ENCODE data around the gene ZNF136. TPM values are rescaled to one million over a fixed set of nuclear protein-coding genes. Genes with fewer than 3 reads are reported as not detected.

ZNF136 gene
- total RNA-seq: 1.8 and 2.7 TPM in 2 replicates

DNA sequence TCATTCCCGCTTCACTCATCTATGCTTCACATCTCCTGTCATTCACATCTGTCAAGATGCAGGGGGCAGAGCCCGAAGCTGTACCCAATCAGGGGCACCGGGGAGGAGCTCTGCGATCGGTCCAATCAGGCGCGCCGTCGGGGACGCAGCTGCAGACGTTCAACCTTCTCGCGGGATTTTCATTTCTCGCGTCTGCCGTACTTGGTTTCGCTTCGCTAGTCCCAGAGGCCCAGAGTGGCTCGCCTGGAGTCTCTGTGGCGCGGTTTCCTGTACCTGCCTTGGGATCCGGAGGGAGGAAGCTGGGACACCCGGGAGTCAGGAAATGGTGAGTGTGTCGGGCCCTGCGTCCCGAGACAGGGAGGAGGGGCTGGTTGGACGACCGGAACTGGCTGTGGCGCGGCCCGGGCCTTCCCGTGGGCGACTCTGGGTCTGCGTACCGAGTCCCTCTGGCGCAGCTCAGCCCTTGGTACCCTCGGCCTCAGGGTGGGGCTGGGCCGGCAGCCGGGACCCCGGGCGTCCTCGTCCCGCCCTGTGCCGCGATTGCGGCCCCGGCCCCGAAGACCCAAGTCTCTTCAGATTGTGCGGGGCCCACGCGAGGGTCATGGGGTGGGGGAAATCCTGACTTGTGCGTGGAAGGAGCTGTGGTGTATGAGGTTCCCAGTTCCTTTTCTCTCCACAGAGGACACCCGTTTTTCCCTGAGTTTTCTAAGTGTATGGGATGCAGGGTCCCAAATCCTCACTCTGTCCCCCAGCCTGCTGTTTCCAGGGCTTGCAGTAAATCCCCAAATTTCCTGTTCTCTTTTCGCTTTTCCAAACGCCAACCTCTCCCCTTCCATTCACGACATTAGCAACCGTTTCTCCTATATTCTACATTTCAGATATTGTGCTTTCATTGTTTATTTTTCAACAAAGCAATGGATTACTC lies at the start of gene ZNF136:
Gene ZNF136 (plus strand): TSS at position 215 of the 925 bp plus-strand sequence. CDS start 108 bp downstream, at position 323.

DNA sequence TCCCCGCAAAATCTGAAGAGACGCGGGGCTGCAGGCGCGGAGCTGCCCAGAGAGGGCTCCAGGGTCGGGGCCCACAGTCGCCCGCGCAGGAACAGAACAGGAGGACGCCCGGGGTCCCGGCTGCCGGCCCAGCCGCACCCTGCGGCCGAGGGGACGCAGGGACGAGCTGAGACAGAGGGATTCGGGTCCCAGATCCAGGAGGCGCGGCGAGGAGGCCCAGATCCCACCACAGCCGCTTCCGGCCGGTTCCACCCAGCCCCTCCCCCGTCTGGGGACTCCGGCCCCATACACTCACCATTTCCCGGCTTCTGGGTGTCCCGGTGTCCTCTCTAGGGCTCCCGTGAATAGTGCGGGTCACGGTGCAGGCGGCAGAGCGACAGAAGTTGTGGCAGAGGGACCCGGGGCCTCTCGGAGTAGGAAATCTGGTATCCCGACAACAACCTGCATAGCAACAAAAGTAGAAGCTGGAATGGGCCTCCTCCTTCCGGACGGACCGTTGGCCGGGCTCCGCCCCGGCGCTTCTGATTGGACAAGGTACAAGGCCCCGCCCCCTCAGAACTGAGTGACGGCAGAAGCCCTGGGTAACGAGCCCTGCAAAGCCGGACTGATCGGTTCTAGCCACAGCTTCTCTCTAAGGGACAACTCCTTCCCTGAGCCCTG lies 22.9 kb upstream of the ZNF136 start, which contains the start of gene ZNF20:
Gene ZNF20 (minus strand): TSS at position 466 of the 660 bp plus-strand sequence. CDS start 168 bp downstream, at position 298.

DNA sequence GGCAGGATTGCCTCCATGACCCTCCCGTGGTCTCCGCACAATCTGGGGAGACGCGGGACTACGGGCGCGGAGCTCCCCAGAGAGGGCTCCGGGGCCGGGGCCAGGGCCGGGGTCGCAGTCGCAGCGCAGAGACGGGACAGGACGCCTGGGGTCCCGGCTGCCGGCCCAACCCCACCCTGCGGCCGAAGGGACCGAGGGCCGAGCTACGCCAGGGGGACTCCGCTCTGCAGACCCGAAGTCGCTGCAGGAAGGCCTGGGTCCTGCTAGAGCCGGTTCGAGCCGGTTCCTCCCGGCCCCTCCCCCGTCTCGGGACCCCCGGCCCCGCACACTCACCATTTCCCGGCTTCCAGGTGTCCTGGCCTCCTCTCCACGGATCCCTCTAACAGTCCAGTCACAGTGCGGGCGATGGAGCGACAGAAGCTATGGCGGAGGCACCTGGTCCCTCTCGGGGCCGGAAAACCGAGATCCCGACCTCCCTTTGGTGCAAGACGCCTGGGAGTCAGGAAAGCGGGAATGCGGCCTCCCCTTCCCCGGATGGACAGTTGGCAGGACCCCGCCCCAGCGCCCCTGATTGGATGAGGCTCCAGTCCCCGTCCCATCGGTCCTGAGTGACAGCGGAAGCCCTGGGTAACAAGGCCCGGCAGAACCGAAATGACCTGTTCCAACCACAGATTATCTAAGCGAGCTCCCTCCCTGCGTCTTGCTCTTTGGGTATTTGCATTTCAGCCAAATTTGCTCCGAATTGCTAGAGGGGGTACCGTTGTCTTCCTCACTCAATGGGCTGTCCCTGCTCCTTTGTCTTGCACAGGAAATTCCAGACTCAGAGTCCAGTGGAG lies 6.5 kb upstream of the ZNF136 start, which contains the start of gene ZNF625:
Gene ZNF625 (minus strand): TSS at position 512 of the 836 bp plus-strand sequence. CDS start 176 bp downstream, at position 336.

Other genes with a start within 250 kb of the ZNF136 start
- 3.2 and 5.9 TPM in 2 replicates for gene ZNF700, start 238.0 kb upstream of the ZNF136 start, total RNA-seq
- gene ZNF763, start 198.1 kb upstream of the ZNF136 start, total RNA-seq: 0.61 and 0.78 TPM in 2 replicates
- gene ZNF433, start 127.4 kb upstream of the ZNF136 start, total RNA-seq: 0.99 and 2.1 TPM in 2 replicates
- 0.30 TPM in 1 of 2 replicates, not detected in the other for gene ZNF878, start 110.1 kb upstream of the ZNF136 start, total RNA-seq
- gene ZNF844, start 98.4 kb upstream of the ZNF136 start, total RNA-seq: 0.30 and 0.78 TPM in 2 replicates
- gene ZNF20, start 22.7 kb upstream of the ZNF136 start, total RNA-seq: 0.61 and 3.0 TPM in 2 replicates
- 1.7 and 3.1 TPM in 2 replicates for gene ZNF625, start 6.4 kb upstream of the ZNF136 start, total RNA-seq
- gene ZNF44, start 131.8 kb downstream of the ZNF136 start, total RNA-seq: 3.2 and 5.1 TPM in 2 replicates
- gene ZNF563, start 170.5 kb downstream of the ZNF136 start, total RNA-seq: 2.5 and 4.5 TPM in 2 replicates
- gene ZNF442, start 202.6 kb downstream of the ZNF136 start, total RNA-seq: 0.61 and 2.9 TPM in 2 replicates
- gene ZNF799, start 238.2 kb downstream of the ZNF136 start, total RNA-seq: 2.0 and 2.1 TPM in 2 replicates